Measurements from ENCODE around the gene MEIS1. TPM values are rescaled to one million over a fixed set of nuclear protein-coding genes. Genes with fewer than 3 reads are reported as not detected.

Gene MEIS1
- total RNA-seq, 1 donor from 2014 or later = 3.6 TPM

GRCh38 chr2:66489436-66489835 lies 54.5 kb downstream of the MEIS1 start:
- H3K27me3 ChIP-seq (ENCODE audit: control insufficient read depth, insufficient read depth, low read length) = no peaks in the 10 kb centered on the region
- TF ChIP-seq CTCF (IDR thresholded peaks at IDR 0.05; ENCODE audit: insufficient read depth, low read length, poor library complexity, severe bottlenecking) = no peak
- H3K36me3 ChIP-seq (ENCODE audit: control insufficient read depth, insufficient read depth, low read length) = no peaks in the 10 kb centered on the region
- DNase-seq (ENCODE audit: low read depth) = no peak
- no peak overlapping the region for H3K4me3 ChIP-seq (ENCODE audit: low read depth, low read length)

GRCh38 chr2:66490588-66491001 lies 55.7 kb downstream of the MEIS1 start:
- no peak overlapping the region for H3K4me3 ChIP-seq (ENCODE audit: low read depth, low read length)
- no peak for TF ChIP-seq CTCF (IDR thresholded peaks at IDR 0.05; ENCODE audit: insufficient read depth, low read length, poor library complexity, severe bottlenecking)

GRCh38 chr2:66494708-66495107 lies 59.8 kb downstream of the MEIS1 start:
- DNase-seq (ENCODE audit: low read depth) = peak; percentile 12
- Histone ChIP-seq H3K27me3 (ENCODE audit: control insufficient read depth, insufficient read depth, low read length) (no peaks in the 10 kb centered on the region), H3K4me3 (ENCODE audit: low read depth, low read length) (no peak overlapping the region), H3K36me3 (ENCODE audit: control insufficient read depth, insufficient read depth, low read length) (no peaks in the 10 kb centered on the region)
- TF ChIP-seq CTCF (IDR thresholded peaks at IDR 0.05; ENCODE audit: insufficient read depth, low read length, poor library complexity, severe bottlenecking) = no peak

More at GRCh38 chr2:66490588-66491001, 55.7 kb downstream of the MEIS1 start:
- no peak for DNase-seq (ENCODE audit: low read depth)
- Histone ChIP-seq H3K36me3 (ENCODE audit: control insufficient read depth, insufficient read depth, low read length) (no peaks in the 10 kb centered on the region), H3K27me3 (ENCODE audit: control insufficient read depth, insufficient read depth, low read length) (no peaks in the 10 kb centered on the region)

GRCh38 chr2:66495788-66496640 lies 61.1 kb downstream of the MEIS1 start:
- DNase-seq (ENCODE audit: low read depth) = peak; percentile 55
- no peak overlapping the region for H3K4me3 ChIP-seq (ENCODE audit: low read depth, low read length)
- H3K27me3 ChIP-seq (ENCODE audit: control insufficient read depth, insufficient read depth, low read length) = no peaks in the 10 kb centered on the region
- peak; percentile 18 for TF ChIP-seq CTCF (IDR thresholded peaks at IDR 0.05; ENCODE audit: insufficient read depth, low read length, poor library complexity, severe bottlenecking)
- H3K36me3 ChIP-seq (ENCODE audit: control insufficient read depth, insufficient read depth, low read length) = no peaks in the 10 kb centered on the region

- H3K36me3 ChIP-seq (ENCODE audit: control insufficient read depth, insufficient read depth, low read length) = no peaks in the 10 kb centered on the region
- H3K27me3 ChIP-seq (ENCODE audit: control insufficient read depth, insufficient read depth, low read length) = no peaks in the 10 kb centered on the region
- no peak for TF ChIP-seq CTCF (IDR thresholded peaks at IDR 0.05; ENCODE audit: insufficient read depth, low read length, poor library complexity, severe bottlenecking)
- no peak overlapping the region for H3K4me3 ChIP-seq (ENCODE audit: low read depth, low read length)
- DNase-seq (ENCODE audit: low read depth) = no peak
Observed at GRCh38 chr2:66496670-66497420, 61.9 kb downstream of the MEIS1 start.
